Tongue (tissue), 2 donors: ENCODE data around the gene FAM20A. TPM values are rescaled to one million over a fixed set of nuclear protein-coding genes. Genes with fewer than 3 reads are reported as not detected.
"Not testable (repeated sequence)": the region's sequence is repeated elsewhere in the genome, so short reads cannot be mapped to it uniquely, and the experiment has no call there.

Source experiments
- DNase-seq: peaks from one replicate; pipeline ENCODE4 v3.0.0-alpha.2; 2015
- total RNA-seq: library from RNA; depleted of rRNA; stranded (reverse); fragments of >200 nt; gene quantifications from one replicate; pipeline ENCODE4 v1.2.3, GENCODE V29; 2014

Gene FAM20A
- total RNA-seq, 1 donor from 2014 or later, result 6.5 TPM

GRCh38 chr17:68518063-68518815 is 82.9 kb downstream of the FAM20A start:
- no peak for DNase-seq

- DNase-seq, result not testable (repeated sequence)
These were observed 83.6 kb downstream of the FAM20A start for GRCh38 chr17:68517605-68518004.

GRCh38 chr17:68516732-68517131 is 84.4 kb downstream of the FAM20A start:
- no peak for DNase-seq

GRCh38 chr17:68514831-68515635 is 86.1 kb downstream of the FAM20A start:
- peak; percentile 40 for DNase-seq

GRCh38 chr17:68513932-68514331 is 87.2 kb downstream of the FAM20A start:
- DNase-seq, result no peak

- peak; percentile 56 for DNase-seq
These were observed 88.2 kb downstream of the FAM20A start for GRCh38 chr17:68512960-68513474.

- DNase-seq, result peak; percentile 99
These were observed 88.8 kb downstream of the FAM20A start, which contains the start of gene PRKAR1A for GRCh38 chr17:68512247-68512959. Gene PRKAR1A, plus strand, starts transcription at chr17:68512430. Its CDS starts 2,970 bp downstream, at chr17:68515400.

GRCh38 chr17:68511671-68512246 is 89.4 kb downstream of the FAM20A start:
- peak; percentile 97 for DNase-seq

GRCh38 chr17:68511254-68511670 is 89.9 kb downstream of the FAM20A start:
- DNase-seq, result no peak

GRCh38 chr17:68509141-68510057 is 91.8 kb downstream of the FAM20A start:
- peak; percentile 84 for DNase-seq

- DNase-seq, result no peak
These were observed 93.6 kb downstream of the FAM20A start for GRCh38 chr17:68507576-68507975.

GRCh38 chr17:68505951-68506350 is 95.2 kb downstream of the FAM20A start:
- no peak for DNase-seq

- DNase-seq, result no peak
These were observed 100.1 kb downstream of the FAM20A start for GRCh38 chr17:68501074-68501473.

- DNase-seq, result no peak
These were observed 101.6 kb downstream of the FAM20A start for GRCh38 chr17:68499587-68499986.

GRCh38 chr17:68498479-68499326 is 102.5 kb downstream of the FAM20A start:
- DNase-seq, result no peak

GRCh38 chr17:68497885-68498319 is 103.3 kb downstream of the FAM20A start:
- DNase-seq, result no peak

- no peak for DNase-seq
These were observed 106.1 kb downstream of the FAM20A start for GRCh38 chr17:68495081-68495480.

- DNase-seq, result not testable (repeated sequence)
These were observed 108.6 kb downstream of the FAM20A start for GRCh38 chr17:68492394-68493054.
